Osteocyte (in vitro differentiated cells): ENCODE data around the gene PLXNC1. TPM values are rescaled to one million over a fixed set of nuclear protein-coding genes. Genes with fewer than 3 reads are reported as not detected.

ENCODE experiments used
- DNase-seq: peaks from one replicate; pipeline ENCODE4 v3.0.0; 2021; ENCODE audit warnings: mixed read lengths; ENCODE audit not compliant: unreplicated experiment; ENCODE audit errors: extremely low spot score
- H3K27ac Mint-ChIP-seq: one replicate; pipeline ENCODE4 v1.8.0; 2021; ENCODE audit warnings: mild to moderate bottlenecking, mixed read lengths; ENCODE audit not compliant: unreplicated experiment
- H3K27me3 Mint-ChIP-seq: one replicate; pipeline ENCODE4 v1.8.0; 2021; ENCODE audit warnings: mixed read lengths; ENCODE audit not compliant: unreplicated experiment
- H3K36me3 Mint-ChIP-seq: one replicate; pipeline ENCODE4 v1.8.0; 2021; ENCODE audit warnings: mixed read lengths; ENCODE audit not compliant: unreplicated experiment
- H3K4me1 Mint-ChIP-seq: one replicate; pipeline ENCODE4 v1.8.0; 2021; ENCODE audit warnings: mixed read lengths; ENCODE audit not compliant: unreplicated experiment
- H3K4me3 Mint-ChIP-seq: one replicate; pipeline ENCODE4 v1.8.0; 2021; ENCODE audit warnings: mild to moderate bottlenecking, moderate library complexity, mixed read lengths; ENCODE audit not compliant: unreplicated experiment
- H3K9me3 Mint-ChIP-seq: one replicate; pipeline ENCODE4 v1.8.0; 2021; ENCODE audit warnings: mixed read lengths; ENCODE audit not compliant: unreplicated experiment
- CTCF ChIP-seq: fragments of 200-600 bp; sonication (generic); IDR thresholded peaks from 2 replicates; pipeline ENCODE4 v1.5.0; 2021; ENCODE audit warnings: antibody characterized with exemption, mild to moderate bottlenecking, moderate library complexity
- total RNA-seq: library from RNA; stranded (reverse); gene quantifications from 2 replicates; pipeline ENCODE4 v1.2.1, GENCODE V29; 2021

PLXNC1 gene
- total RNA-seq, 1 donor from 2014 or later = 0.32 TPM

GRCh38 chr12:94145191-94145983 is 3.0 kb upstream of the PLXNC1 start:
- Mint-ChIP-seq H3K4me3 (no peak overlapping the region), H3K27ac (no peak overlapping the region), H3K9me3 (no peaks in the 10 kb centered on the region), H3K4me1 (peaks cover 9% of the 10 kb centered on the region), H3K36me3 (no peaks in the 10 kb centered on the region), H3K27me3 (peaks cover 57% of the 10 kb centered on the region)
- no peak for DNase-seq
- peak; percentile 61 for TF ChIP-seq CTCF

- no peak for TF ChIP-seq CTCF
- Mint-ChIP-seq H3K9me3 (no peaks in the 10 kb centered on the region), H3K36me3 (no peaks in the 10 kb centered on the region), H3K4me3 (no peak overlapping the region), H3K4me1 (peaks cover 14% of the 10 kb centered on the region), H3K27ac (no peak overlapping the region), H3K27me3 (peaks cover 65% of the 10 kb centered on the region)
- DNase-seq = no peak
These were observed 2.0 kb upstream of the PLXNC1 start for GRCh38 chr12:94146166-94146936.

- DNase-seq = no peak
- H3K4me1 Mint-ChIP-seq = peaks cover 14% of the 10 kb centered on the region
- H3K4me3 Mint-ChIP-seq = peak overlapping the region; percentile 64
- H3K27ac Mint-ChIP-seq = no peak overlapping the region
- no peaks in the 10 kb centered on the region for H3K36me3 Mint-ChIP-seq
- no peak for TF ChIP-seq CTCF
- H3K27me3 Mint-ChIP-seq = peaks cover 75% of the 10 kb centered on the region
- H3K9me3 Mint-ChIP-seq = no peaks in the 10 kb centered on the region
These were observed 888 bp upstream of the PLXNC1 start for GRCh38 chr12:94147387-94147990.

GRCh38 chr12:94148739-94149118 is 352 bp downstream of the PLXNC1 start:
- peaks cover 14% of the 10 kb centered on the region for H3K4me1 Mint-ChIP-seq
- H3K4me3 Mint-ChIP-seq = peak overlapping the region; percentile 68
- H3K27me3 Mint-ChIP-seq = peaks cover 75% of the 10 kb centered on the region
- no peak for TF ChIP-seq CTCF
- no peaks in the 10 kb centered on the region for H3K9me3 Mint-ChIP-seq
- H3K36me3 Mint-ChIP-seq = no peaks in the 10 kb centered on the region
- H3K27ac Mint-ChIP-seq = no peak overlapping the region
- DNase-seq = no peak
